HG02943 (cell line): ENCODE measurements around the gene ACTR3.

Experiments
- ATAC-seq: cut with Tn5 transposase; IDR thresholded peaks from one replicate; pipeline ENCODE4 v1.9.1; 2021; ENCODE audit warnings: mild to moderate bottlenecking, low read depth, moderate library complexity; ENCODE audit not compliant: unreplicated experiment

The ACTR3 gene

DNA sequence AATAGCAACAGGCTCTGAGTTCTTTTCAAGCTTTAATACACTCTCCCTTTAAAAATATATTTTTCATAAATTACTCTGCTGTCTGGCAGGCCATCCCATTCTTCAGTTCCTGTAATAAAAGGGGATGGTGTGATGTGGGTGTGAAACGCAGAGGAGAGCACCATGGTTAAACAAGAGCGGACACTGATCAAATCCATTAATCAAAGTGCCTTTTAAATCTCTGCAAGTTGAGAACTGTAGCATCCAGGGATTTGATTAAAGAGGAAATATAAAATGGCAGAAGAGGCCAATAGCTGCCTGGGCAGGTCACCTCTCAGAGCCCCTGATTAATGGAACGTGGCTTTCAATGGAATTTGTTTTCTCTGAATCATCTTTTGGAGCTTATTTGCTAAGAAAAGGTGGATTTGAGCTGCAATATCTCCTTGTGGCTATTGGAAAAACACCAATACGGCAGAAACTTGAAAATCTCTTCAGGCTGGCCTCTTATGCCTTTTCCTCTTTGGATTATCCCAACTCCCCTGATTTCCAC is 96.9 kb downstream of the ACTR3 start:
- ATAC-seq, result no peak

- ATAC-seq, result no peak
Measured at GRCh38 chr2:113992090-113992489, 102.2 kb downstream of the ACTR3 start.

GRCh38 chr2:113996671-113997594 is 107.0 kb downstream of the ACTR3 start:
- no peak for ATAC-seq

- ATAC-seq, result no peak
Measured at GRCh38 chr2:114001152-114001551, 111.3 kb downstream of the ACTR3 start.

DNA sequence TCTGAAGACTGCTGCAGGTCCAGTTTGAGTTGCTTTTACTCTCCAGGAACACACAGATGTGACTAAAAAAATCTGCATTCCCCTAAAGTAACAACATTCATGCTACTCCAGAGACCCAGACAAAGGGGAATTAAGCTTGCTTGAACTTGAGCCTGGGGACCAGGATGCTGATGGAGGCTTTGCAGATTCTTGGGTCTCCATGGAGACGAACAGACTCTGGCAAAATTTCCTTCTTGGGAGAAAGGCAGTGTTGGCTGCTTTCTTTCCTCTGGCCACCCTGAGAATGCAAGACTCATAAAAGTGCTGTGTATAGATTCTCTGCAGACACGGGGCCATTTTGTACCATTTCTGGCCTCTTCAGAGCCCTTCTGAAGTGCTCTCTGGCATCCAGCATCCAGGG is 112.0 kb downstream of the ACTR3 start:
- ATAC-seq, result no peak

DNA sequence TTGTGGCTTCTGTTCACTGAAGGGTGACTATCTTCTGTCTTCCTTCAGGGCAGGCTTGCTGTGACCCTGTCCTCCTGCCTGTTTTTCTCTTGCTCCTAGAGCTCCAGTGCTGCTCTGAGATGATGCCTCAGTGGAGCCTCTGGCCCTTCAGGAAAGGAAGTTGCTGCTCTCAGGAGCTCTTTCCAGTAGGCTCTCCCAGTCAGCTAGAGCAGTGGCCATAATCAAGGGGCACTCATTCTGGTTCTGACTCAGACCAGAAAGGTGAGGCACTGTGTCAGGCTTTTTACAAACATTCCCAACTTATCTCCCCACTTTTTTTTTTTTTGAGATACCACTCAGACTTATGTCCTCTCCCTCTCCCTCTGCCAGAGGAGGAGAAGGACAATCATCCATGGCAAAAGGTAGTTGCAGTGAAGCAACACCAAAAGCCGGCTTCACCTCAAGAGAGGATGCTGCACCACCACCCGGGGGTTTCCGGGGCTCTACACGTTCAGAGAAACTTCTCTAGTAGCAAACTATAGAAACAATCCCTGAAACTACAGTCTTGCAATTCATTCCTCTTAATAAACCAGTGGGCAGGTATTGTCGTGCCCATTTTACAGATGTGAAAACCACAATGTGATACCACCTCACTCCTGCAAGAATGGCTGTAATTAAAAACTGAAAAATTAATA is 115.4 kb downstream of the ACTR3 start:
- ATAC-seq, result no peak

GRCh38 chr2:114006460-114006859 is 116.6 kb downstream of the ACTR3 start:
- ATAC-seq, result no peak

GRCh38 chr2:114007436-114007835 is 117.5 kb downstream of the ACTR3 start:
- ATAC-seq, result no peak

- ATAC-seq, result no peak
Measured at GRCh38 chr2:114008720-114009119, 118.8 kb downstream of the ACTR3 start.

DNA sequence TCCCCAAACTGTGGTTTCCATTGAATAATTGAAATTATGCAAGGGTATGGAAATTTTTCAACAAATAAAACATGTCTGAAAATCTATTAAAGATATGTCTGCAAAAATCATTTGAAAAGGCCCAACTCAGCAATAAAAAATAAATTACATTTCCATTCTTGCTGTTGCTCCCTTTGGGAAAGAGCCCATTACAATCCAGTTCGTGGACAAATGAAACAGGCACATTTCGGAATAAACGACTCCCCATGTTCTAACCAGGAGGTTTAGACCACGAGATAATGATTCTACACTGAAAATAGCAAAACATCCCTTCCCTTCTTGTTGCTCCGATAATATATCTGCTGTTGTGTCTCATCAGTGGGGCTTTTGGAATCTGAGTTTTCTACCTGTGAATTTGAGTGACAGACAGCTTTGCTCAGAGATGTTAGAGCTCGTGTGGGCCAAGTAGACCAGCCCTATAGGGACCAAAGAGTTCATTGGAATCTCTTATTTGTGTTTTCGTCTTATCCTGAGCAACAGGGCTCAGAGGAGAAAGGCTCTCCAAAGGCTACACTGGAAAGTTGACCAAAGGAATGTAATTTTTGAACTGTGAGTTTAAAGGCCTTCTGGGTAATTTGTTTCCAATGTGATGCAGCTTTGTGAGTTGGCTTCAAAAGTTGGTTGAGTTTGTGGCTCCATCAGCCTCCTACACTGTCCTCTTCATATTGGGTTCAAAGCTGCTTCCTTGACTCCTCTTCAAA is 119.5 kb downstream of the ACTR3 start:
- no peak for ATAC-seq

GRCh38 chr2:114010001-114010400 is 120.1 kb downstream of the ACTR3 start:
- no peak for ATAC-seq

DNA sequence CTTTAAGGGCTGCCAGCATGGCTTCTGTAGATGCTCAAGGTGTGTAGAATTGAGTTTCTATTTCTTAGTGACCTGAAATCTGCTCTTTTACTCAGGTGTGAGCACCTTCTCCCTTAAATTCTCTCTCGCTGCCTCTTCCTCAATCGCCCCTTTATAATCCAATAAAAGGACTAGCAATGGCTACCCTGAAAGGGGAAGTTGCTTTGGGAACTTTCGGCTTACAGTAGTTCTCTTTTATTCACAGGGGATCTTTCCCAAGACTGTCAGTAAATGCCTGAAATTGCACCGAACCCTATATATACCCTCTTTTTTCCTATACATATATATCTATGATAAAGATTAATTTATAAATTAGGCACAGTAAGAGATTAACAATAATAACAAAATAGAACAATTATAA is 121.8 kb downstream of the ACTR3 start:
- ATAC-seq, result no peak
